GM18951 (cell line): ENCODE results near the gene SLC12A8.

ENCODE experiments used
- POLR2A ChIP-seq: IDR thresholded peaks from 4 replicates; pipeline ENCODE4 v1.6.1; 2011; ENCODE audit warnings: mild to moderate bottlenecking; ENCODE audit not compliant: insufficient read length, insufficient read depth; ENCODE audit errors: extremely low read depth
- in situ Hi-C: fragments of 300-500 bp; cut with MboI; formaldehyde crosslinking; loops from one replicate; pipeline ENCODE4 v1.12.0; 2022; ENCODE audit warnings: low sequenced_read_pairs, mixed read lengths, inconsistent platforms; ENCODE audit not compliant: unreplicated experiment

The SLC12A8 gene

GRCh38 chr3:125212509-125213363 lies at the start of gene SLC12A8:
SLC12A8 (minus strand) TSS chr3:125212748; CDS start chr3:125211349, 1,399 bp downstream.
- TF ChIP-seq POLR2A: no peak
- in situ Hi-C loops: no loop called here

- in situ Hi-C loops: no loop called here
- TF ChIP-seq POLR2A: no peak
Observed at GRCh38 chr3:125262161-125262560, 49.6 kb upstream of the SLC12A8 start.

- no peak for TF ChIP-seq POLR2A
- in situ Hi-C loops: no loop called here
Observed at GRCh38 chr3:125261031-125261430, 48.5 kb upstream of the SLC12A8 start.

- no peak for TF ChIP-seq POLR2A
- in situ Hi-C loops: no loop called here
Observed at GRCh38 chr3:125260158-125260557, 47.6 kb upstream of the SLC12A8 start.

- no peak for TF ChIP-seq POLR2A
- in situ Hi-C loops: no loop called here
Observed at GRCh38 chr3:125257536-125257935, 45.0 kb upstream of the SLC12A8 start.

GRCh38 chr3:125256675-125257074 lies 44.1 kb upstream of the SLC12A8 start:
- no peak for TF ChIP-seq POLR2A
- in situ Hi-C loops: no loop called here

GRCh38 chr3:125250973-125251372 lies 38.4 kb upstream of the SLC12A8 start:
- in situ Hi-C loops: no loop called here
- TF ChIP-seq POLR2A: no peak

- in situ Hi-C loops: no loop called here
- no peak for TF ChIP-seq POLR2A
Observed at GRCh38 chr3:125246237-125246636, 33.7 kb upstream of the SLC12A8 start.

- TF ChIP-seq POLR2A: no peak
- in situ Hi-C loops: no loop called here
Observed at GRCh38 chr3:125245521-125245920, 33.0 kb upstream of the SLC12A8 start.

GRCh38 chr3:125240496-125240895 lies 27.9 kb upstream of the SLC12A8 start:
- TF ChIP-seq POLR2A: no peak
- in situ Hi-C loops: no loop called here

- in situ Hi-C loops: no loop called here
- no peak for TF ChIP-seq POLR2A
Observed at GRCh38 chr3:125239266-125239665, 26.7 kb upstream of the SLC12A8 start.

GRCh38 chr3:125238759-125239158 lies 26.2 kb upstream of the SLC12A8 start:
- in situ Hi-C loops: no loop called here

GRCh38 chr3:125236331-125236903 lies 23.9 kb upstream of the SLC12A8 start:
- no peak for TF ChIP-seq POLR2A
- in situ Hi-C loops: no loop called here

More at GRCh38 chr3:125238759-125239158, 26.2 kb upstream of the SLC12A8 start:
- TF ChIP-seq POLR2A: no peak

- no peak for TF ChIP-seq POLR2A
- in situ Hi-C loops: no loop called here
Observed at GRCh38 chr3:125234831-125235230, 22.3 kb upstream of the SLC12A8 start.
